PC-3 (cell line): ENCODE results near the gene IFT172.

Source experiments
- EZH2 ChIP-seq: fragments of 300-600 bp; sonication (generic); IDR thresholded peaks from one replicate; pipeline ENCODE4 v1.6.1; 2017; ENCODE audit warnings: antibody characterized with exemption, mild to moderate bottlenecking, low read length; ENCODE audit not compliant: unreplicated experiment
- TF ChIP-seq, protein P1 (sequence below): fragments of 300-600 bp; sonication (generic); conservative IDR thresholded peaks from 2 replicates; pipeline ENCODE4 v1.5.1; 2017; ENCODE audit warnings: antibody characterized with exemption, low read depth, mild to moderate bottlenecking, low read length

DNA sequence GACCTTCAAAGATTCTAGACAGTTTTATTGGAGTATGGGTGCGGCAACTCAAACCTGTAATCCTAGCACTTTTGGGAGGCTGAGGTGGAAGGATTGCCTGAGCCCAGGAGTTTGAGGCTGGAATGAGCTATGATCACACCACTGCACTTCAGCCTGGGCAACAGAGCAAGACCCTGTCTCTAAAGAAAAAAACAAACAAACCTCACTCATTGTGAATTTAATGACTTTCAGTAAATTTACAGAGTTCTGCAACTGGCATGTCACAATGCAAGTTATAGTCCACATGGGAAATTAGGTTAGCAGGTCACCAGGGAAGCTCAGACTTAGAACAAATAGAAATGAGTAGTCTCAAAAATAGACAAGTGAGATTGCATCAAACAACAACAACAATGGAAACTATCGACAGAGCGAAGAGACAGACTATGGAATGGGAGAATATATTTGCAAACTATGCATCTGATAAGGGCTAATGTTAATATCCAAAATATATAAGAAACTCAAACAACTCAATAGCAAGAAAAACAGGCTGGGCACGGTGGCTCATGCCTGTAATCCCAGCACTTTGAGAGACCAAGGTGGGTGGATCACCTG is 67.8 kb downstream of the IFT172 start:
- TF ChIP-seq, protein P1, sequence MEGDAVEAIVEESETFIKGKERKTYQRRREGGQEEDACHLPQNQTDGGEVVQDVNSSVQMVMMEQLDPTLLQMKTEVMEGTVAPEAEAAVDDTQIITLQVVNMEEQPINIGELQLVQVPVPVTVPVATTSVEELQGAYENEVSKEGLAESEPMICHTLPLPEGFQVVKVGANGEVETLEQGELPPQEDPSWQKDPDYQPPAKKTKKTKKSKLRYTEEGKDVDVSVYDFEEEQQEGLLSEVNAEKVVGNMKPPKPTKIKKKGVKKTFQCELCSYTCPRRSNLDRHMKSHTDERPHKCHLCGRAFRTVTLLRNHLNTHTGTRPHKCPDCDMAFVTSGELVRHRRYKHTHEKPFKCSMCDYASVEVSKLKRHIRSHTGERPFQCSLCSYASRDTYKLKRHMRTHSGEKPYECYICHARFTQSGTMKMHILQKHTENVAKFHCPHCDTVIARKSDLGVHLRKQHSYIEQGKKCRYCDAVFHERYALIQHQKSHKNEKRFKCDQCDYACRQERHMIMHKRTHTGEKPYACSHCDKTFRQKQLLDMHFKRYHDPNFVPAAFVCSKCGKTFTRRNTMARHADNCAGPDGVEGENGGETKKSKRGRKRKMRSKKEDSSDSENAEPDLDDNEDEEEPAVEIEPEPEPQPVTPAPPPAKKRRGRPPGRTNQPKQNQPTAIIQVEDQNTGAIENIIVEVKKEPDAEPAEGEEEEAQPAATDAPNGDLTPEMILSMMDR, result no peak
- TF ChIP-seq EZH2, result no peak
